Keratinocyte (primary cell): Measurements from ENCODE around the gene ABCC11. TPM values are rescaled to one million over a fixed set of nuclear protein-coding genes. Genes with fewer than 3 reads are reported as not detected.

Source experiments
- DNase-seq: peaks from one replicate; pipeline ENCODE4 v3.0.0-alpha.2; 2011; ENCODE audit warnings: low read depth, missing footprints, low spot score
- FAIRE-seq: peaks from 2 replicates; lab custom pipeline; 2011; peaks lifted over from hg19 to GRCh38; lab: Jason Lieb, UNC
- H2AFZ ChIP-seq: 2 replicates; pipeline ENCODE4 v1.6.0; 2012; ENCODE audit warnings: low read length, control low read depth, inconsistent platforms; ENCODE audit not compliant: control insufficient read depth
- H3K27ac ChIP-seq: 2 replicates; pipeline ENCODE4 v1.5.1; 2011; ENCODE audit warnings: low read length; ENCODE audit not compliant: control insufficient read depth, insufficient read depth
- H3K27me3 ChIP-seq: 3 replicates; pipeline ENCODE4 v1.6.0; 2011; ENCODE audit warnings: low read length; ENCODE audit not compliant: control insufficient read depth, insufficient read depth; ENCODE audit errors: extremely low read depth
- H3K36me3 ChIP-seq, 2 experiments: 2 replicates in 1 of 2; 3 replicates in 1 of 2; pipeline ENCODE4 v1.5.1; 2011; ENCODE audit warnings: low read length in 2 of 2, mild to moderate bottlenecking in 1 of 2; ENCODE audit not compliant: control insufficient read depth in 2 of 2, insufficient read depth in 2 of 2; ENCODE audit errors: extremely low read depth in 1 of 2
- H3K4me1 ChIP-seq: 3 replicates; pipeline ENCODE4 v1.5.1; 2011; ENCODE audit warnings: low read length; ENCODE audit not compliant: control insufficient read depth, insufficient read depth; ENCODE audit errors: extremely low read depth
- H3K4me2 ChIP-seq: 3 replicates; pipeline ENCODE4 v1.6.0; 2011; ENCODE audit warnings: low read depth, low read length; ENCODE audit not compliant: control insufficient read depth, insufficient read depth; ENCODE audit errors: extremely low read depth
- H3K4me3 ChIP-seq, 3 experiments: fragments of 200-600 bp in 1 of 3; sonication (generic) in 1 of 3; 2 replicates in 2 of 3; 3 replicates in 1 of 3; pipeline ENCODE4 v1.5.1; 2011 to 2016; ENCODE audit warnings: low read length in 3 of 3, mild to moderate bottlenecking in 3 of 3, control low read depth in 2 of 3, inconsistent platforms in 1 of 3, low read depth in 1 of 3, mixed read lengths in 1 of 3, mixed run types in 1 of 3, moderate library complexity in 1 of 3; ENCODE audit not compliant: control insufficient read depth in 2 of 3, insufficient read depth in 2 of 3; ENCODE audit errors: extremely low read depth in 1 of 3
- H3K79me2 ChIP-seq: 2 replicates; pipeline ENCODE4 v1.6.0; 2012; ENCODE audit warnings: low read length; ENCODE audit not compliant: control insufficient read depth, insufficient read depth
- H3K9ac ChIP-seq: 3 replicates; pipeline ENCODE4 v1.6.0; 2011; ENCODE audit warnings: low read length; ENCODE audit not compliant: control insufficient read depth, insufficient read depth; ENCODE audit errors: extremely low read depth
- H3K9me1 ChIP-seq: 3 replicates; pipeline ENCODE4 v1.6.0; 2011; ENCODE audit warnings: low read length; ENCODE audit not compliant: control insufficient read depth, insufficient read depth; ENCODE audit errors: extremely low read depth
- H3K9me3 ChIP-seq: 2 replicates; pipeline ENCODE4 v1.5.1; 2012; ENCODE audit warnings: low read depth, low read length; ENCODE audit not compliant: control insufficient read depth
- H4K20me1 ChIP-seq: 3 replicates; pipeline ENCODE4 v1.6.0; 2011; ENCODE audit warnings: low read length; ENCODE audit not compliant: control insufficient read depth, insufficient read depth; ENCODE audit errors: extremely low read depth
- CTCF ChIP-seq, 3 experiments: IDR thresholded peaks in 1 of 3; conservative IDR thresholded peaks in 1 of 3; optimal IDR thresholded peaks in 1 of 3; 2 replicates in 2 of 3; 3 replicates in 1 of 3; pipeline versions ENCODE3 to v1.5.1; 2011; ENCODE audit warnings: low read length in 3 of 3, mild to moderate bottlenecking in 3 of 3, moderate library complexity in 2 of 3, control low read depth in 1 of 3, inconsistent platforms in 1 of 3; ENCODE audit not compliant: insufficient read depth in 2 of 3; ENCODE audit errors: extremely low read depth in 1 of 3
- EZH2 ChIP-seq: IDR thresholded peaks from one replicate; pipeline ENCODE4 v1.6.1; 2012; ENCODE audit warnings: inconsistent platforms, mild to moderate bottlenecking, low read length, moderate library complexity
- dilution Hi-C: fragments of 300-500 bp; cut with MboI; formaldehyde crosslinking; loops from one replicate; pipeline ENCODE4 v1.7.0; 2020; ENCODE audit warnings: low sequenced_read_pairs; ENCODE audit not compliant: extremely low pct_ligation_motif_present
- polyA plus RNA-seq, 5 experiments: library from polyadenylated mRNA; depleted of rRNA in 3 of 5; stranded (reverse) in 3 of 5; stranded (forward) in 1 of 5; unstranded in 1 of 5; fragments of >200 nt; gene quantifications; 1 replicate in 1 of 5; 2 replicates in 3 of 5; 3 replicates in 1 of 5; pipeline versions ENCODE4 v1.2.1 to v1.2.3, GENCODE V29; 2011 to 2012; ENCODE audit warnings: missing spikeins in 2 of 5, low read depth in 1 of 5, low replicate concordance in 1 of 5

ABCC11 gene
- polyA plus RNA-seq, 1 donor (not counting 4 experiments of a cell fraction or from before 2014, with no cell fraction given): 0.33 TPM

GRCh38 chr16:48180868-48181480 is 66.4 kb downstream of the ABCC11 start:
- dilution Hi-C loops: no loop called here
- TF ChIP-seq EZH2 (no peak), CTCF (optimal IDR thresholded peaks at IDR 0.05 in 1 of 3, IDR thresholded peaks at IDR 0.05 in 1 of 3, conservative IDR thresholded peaks at IDR 0.05 in 1 of 3; ENCODE audit: extremely low read depth in 1 of 3, insufficient read depth in 2 of 3, low read length in 3 of 3) (no peak)
- Histone ChIP-seq H2AFZ (no peak overlapping the region), H3K9me3 (no peaks in the 10 kb centered on the region), H3K27ac (no peak overlapping the region), H4K20me1 (no peaks in the 10 kb centered on the region), H3K4me3 (no peak overlapping the region), H3K9ac (no peak overlapping the region), H3K4me1 (no peaks in the 10 kb centered on the region), H3K9me1 (no peaks in the 10 kb centered on the region), H3K79me2 (no peaks in the 10 kb centered on the region), H3K4me2 (no peak overlapping the region), H3K27me3 (no peaks in the 10 kb centered on the region), H3K36me3 (no peaks in the 10 kb centered on the region)
- FAIRE-seq (no peak), DNase-seq (no peak)

GRCh38 chr16:48176635-48177408 is 70.5 kb downstream of the ABCC11 start:
- Histone ChIP-seq H3K27me3 (no peaks in the 10 kb centered on the region), H3K9me3 (no peaks in the 10 kb centered on the region), H3K27ac (no peak overlapping the region), H3K9me1 (no peaks in the 10 kb centered on the region), H3K4me1 (no peaks in the 10 kb centered on the region), H3K36me3 (no peaks in the 10 kb centered on the region), H3K4me2 (no peak overlapping the region), H3K9ac (no peak overlapping the region), H2AFZ (no peak overlapping the region), H3K79me2 (no peaks in the 10 kb centered on the region), H4K20me1 (no peaks in the 10 kb centered on the region), H3K4me3 (no peak overlapping the region)
- TF ChIP-seq EZH2 (no peak), CTCF (optimal IDR thresholded peaks at IDR 0.05 in 1 of 3, IDR thresholded peaks at IDR 0.05 in 1 of 3, conservative IDR thresholded peaks at IDR 0.05 in 1 of 3; ENCODE audit: extremely low read depth in 1 of 3, insufficient read depth in 2 of 3, low read length in 3 of 3) (no peak)
- dilution Hi-C loops: no loop called here
- FAIRE-seq: no peak
- no peak for DNase-seq
